Inflammatory macrophage treated with lipopolysaccharide for 4 hours (primary cell): ENCODE data around the gene WFS1.

Experiments used
- DNase-seq: peaks from one replicate; pipeline ENCODE4 v3.0.0-alpha.2; 2020

Gene WFS1

DNA sequence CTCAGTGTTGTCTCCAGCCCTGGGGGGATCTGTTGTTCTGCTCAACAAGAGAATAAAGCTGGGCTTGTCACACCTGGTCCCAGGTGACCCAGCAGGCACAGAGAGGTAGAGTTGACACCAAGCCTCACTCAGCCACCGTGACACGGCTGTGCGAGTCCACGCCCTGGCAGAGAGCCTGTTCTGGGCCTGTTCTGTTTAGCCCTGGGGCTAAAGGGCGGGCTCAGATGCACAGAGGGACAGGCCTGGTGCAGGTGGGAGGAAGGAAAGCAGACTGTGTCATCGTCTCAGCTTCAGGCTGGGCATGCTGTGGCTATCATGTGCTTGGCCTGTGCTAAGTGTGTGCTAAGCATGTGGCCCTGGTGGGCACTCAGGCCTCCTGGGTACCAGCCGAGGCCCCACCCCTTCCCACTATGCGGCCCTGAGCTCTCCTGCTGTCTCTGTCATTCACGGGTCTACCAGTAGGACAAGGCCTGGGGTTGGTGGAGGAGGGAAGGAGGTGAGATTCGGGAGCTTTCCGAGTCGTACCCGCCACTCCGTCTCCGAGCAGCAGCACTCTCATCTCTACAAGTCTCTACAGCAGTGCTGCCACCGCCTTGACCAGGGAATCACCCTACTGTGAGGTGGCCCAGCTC, 10.8 kb downstream of the WFS1 start:
- no peak for DNase-seq

- no peak for DNase-seq
Observed at GRCh38 chr4:6281436-6282313, 12.0 kb downstream of the WFS1 start.

- no peak for DNase-seq
Observed at GRCh38 chr4:6282314-6282771, 12.7 kb downstream of the WFS1 start.

- no peak for DNase-seq
Observed at GRCh38 chr4:6283282-6283681, 13.6 kb downstream of the WFS1 start.

DNA sequence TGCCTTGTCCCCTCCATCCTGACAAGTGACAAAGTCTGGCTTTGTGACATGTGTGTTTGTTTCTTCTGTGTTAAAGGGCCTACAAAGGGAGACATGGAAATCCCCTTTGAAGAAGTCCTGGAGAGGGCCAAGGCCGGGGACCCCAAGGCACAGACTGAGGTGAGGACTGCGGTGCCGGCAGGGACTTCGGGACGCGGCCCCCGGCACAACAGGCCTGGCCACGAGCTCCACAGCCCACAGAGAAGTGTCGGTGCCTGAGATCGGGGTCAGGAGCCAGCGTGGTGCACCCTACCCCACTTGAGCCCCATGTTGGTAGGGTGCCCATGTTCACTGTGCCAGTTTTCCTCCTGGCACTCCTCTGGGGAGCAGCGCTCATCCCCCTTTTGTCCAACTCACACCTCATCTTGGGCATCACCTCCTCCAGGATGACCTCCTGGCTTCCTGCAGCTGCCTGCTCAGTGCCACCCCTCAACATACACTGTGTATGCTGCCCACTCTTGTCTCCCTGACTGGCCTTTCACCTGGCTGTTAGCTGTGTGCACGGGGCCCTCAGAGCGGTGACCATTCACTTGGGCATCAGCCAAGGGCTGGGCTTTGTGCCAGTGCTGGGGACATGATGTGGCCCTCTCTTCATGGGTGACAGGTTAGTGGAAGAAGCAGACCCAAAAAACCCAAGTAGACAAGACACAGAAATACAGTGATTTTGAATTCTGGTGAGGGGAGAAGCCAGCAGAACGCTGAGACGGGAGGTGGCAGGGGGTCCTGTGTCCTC, 17.6 kb downstream of the WFS1 start:
- DNase-seq, result no peak

- DNase-seq, result no peak
Observed at GRCh38 chr4:6288342-6288741, 18.7 kb downstream of the WFS1 start.

- no peak for DNase-seq
Observed at GRCh38 chr4:6288871-6289270, 19.2 kb downstream of the WFS1 start.

- DNase-seq, result no peak
Observed at GRCh38 chr4:6290256-6290655, 20.6 kb downstream of the WFS1 start.

- no peak for DNase-seq
Observed at GRCh38 chr4:6290769-6291547, 21.3 kb downstream of the WFS1 start.

GRCh38 chr4:6291784-6292297, 22.2 kb downstream of the WFS1 start:
- no peak for DNase-seq

GRCh38 chr4:6292376-6293096, 22.9 kb downstream of the WFS1 start:
- no peak for DNase-seq

- DNase-seq, result no peak
Observed at GRCh38 chr4:6293097-6293445, 23.4 kb downstream of the WFS1 start.

- no peak for DNase-seq
Observed at GRCh38 chr4:6293661-6294060, 24.0 kb downstream of the WFS1 start.

- DNase-seq, result no peak
Observed at GRCh38 chr4:6294705-6295421, 25.2 kb downstream of the WFS1 start.

GRCh38 chr4:6295495-6295894, 25.8 kb downstream of the WFS1 start:
- no peak for DNase-seq

DNA sequence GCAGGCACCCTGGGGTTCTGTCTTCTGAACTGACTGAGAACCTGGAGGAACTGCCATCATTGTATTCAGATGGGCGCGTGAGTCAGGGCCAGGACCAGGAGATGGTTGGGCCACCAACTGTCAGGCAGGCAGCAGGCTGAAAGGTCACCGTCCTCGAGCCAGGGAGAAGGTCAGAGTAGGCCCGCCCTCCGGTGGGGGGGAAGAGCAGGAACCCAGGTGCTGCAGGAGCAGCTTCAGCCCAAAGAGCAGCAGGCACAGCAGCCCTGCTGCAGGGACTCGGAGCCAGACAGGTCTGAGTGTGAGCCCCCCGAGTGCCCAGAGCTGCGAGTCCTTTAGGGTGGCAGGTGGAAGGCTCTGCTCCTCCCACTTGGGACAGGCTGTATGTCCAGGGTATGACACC, 26.4 kb downstream of the WFS1 start:
- DNase-seq, result no peak

GRCh38 chr4:6297266-6297815, 27.7 kb downstream of the WFS1 start:
- DNase-seq, result no peak

GRCh38 chr4:6298035-6298434, 28.4 kb downstream of the WFS1 start:
- DNase-seq, result no peak

GRCh38 chr4:6298852-6299251, 29.2 kb downstream of the WFS1 start:
- no peak for DNase-seq

GRCh38 chr4:6299875-6300274, 30.2 kb downstream of the WFS1 start:
- no peak for DNase-seq

- no peak for DNase-seq
Observed at GRCh38 chr4:6300359-6300758, 30.7 kb downstream of the WFS1 start.
